ENCODE results near the gene IL7R. TPM values are rescaled to one million over a fixed set of nuclear protein-coding genes. Genes with fewer than 3 reads are reported as not detected.
A peak's percentile ranks its signal among the peaks of the same experiment; 100 is the strongest.

Gene IL7R
- total and polyA plus RNA-seq, 2 of the 4 experiments (the other 2 are of a cell fraction): 40.7 to 71.7 TPM

DNA sequence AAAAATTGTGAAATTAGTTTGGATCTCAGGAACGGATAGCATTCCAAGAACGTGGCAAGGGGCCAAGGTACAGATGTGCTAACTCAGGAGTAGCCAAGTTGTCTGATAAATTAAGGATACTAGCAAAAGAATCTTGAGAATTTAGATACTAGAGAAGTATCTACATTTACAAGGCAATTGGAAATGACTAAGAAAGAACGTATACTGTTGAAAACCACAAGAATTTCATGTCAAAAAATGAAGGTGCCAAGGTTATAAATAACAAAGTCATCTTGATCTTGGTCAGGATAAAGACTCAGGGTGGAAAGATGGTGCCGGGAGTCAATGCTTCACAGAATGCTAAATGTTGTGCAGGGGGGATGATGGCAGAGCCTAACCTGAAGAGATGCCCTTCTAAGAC is 62.5 kb downstream of the IL7R start:
- ChIA-PET POLR2A (ENCODE audit: unreplicated experiment) (interaction anchor here (0.6 kb wide), 1 partner anchor 550 kb away, joined by 4 read pairs; no protein-coding TSS in a partner anchor), CTCF (interaction anchor here (0.6 to 1.5 kb wide), 2 partner anchors 269 to 766 kb away, joined by 3 read pairs; no protein-coding TSS in a partner anchor)
- Histone ChIP-seq H3K18ac (ENCODE audit: low read depth, low read length) (peak overlapping the region; percentile 99), H3K79me1 (ENCODE audit: low read depth in 1 of 2, low read length in 2 of 2) (no peaks in the 10 kb centered on the region), H3K27ac (ENCODE audit: insufficient read depth, low read length) (peak overlapping the region; percentile 53), H3K9me3 (ENCODE audit: control insufficient read depth, insufficient read depth, low read length) (peaks cover 4% of the 10 kb centered on the region; the same call in 1 of the 2 replicates), H3K4me3 (ENCODE audit: insufficient read depth, low read depth, low read length) (no peak overlapping the region), H2AK5ac (ENCODE audit: low read depth, low read length) (peak overlapping the region; percentile 99), H3K9me1 (ENCODE audit: insufficient read depth, low read length) (peaks cover 8% of the 10 kb centered on the region), H3K4ac (ENCODE audit: low read depth, low read length) (peak overlapping the region; percentile 99; the same call in 1 of the 2 replicates), H2BK120ac (ENCODE audit: low read depth, low read length) (peak overlapping the region; percentile 99), H2BK20ac (ENCODE audit: low read depth, low read length) (peak overlapping the region; percentile 98), H2AFZ (replicated peaks; ENCODE audit: low read length, poor library complexity) (no peak overlapping the region), H4K91ac (ENCODE audit: insufficient read depth, low read depth, low read length) (peak overlapping the region; percentile 95), H4K5ac (ENCODE audit: low read depth, low read length) (peak overlapping the region; percentile 93), H4K8ac (ENCODE audit: low read depth in 2 of 2, low read length in 2 of 2) (peak overlapping the region; percentile 44 to 88), H3K56ac (ENCODE audit: extremely low read depth, insufficient read depth, low read length) (peak overlapping the region; percentile 66; the same call in 1 of the 2 replicates), H3K4me2 (ENCODE audit: low read depth, low read length) (no peak overlapping the region; the same call in 1 of the 2 replicates), H3K27me3 (ENCODE audit: control insufficient read depth, insufficient read depth, low read length) (no peaks in the 10 kb centered on the region), H3K36me3 (ENCODE audit: control insufficient read depth, insufficient read depth, low read length) (no peaks in the 10 kb centered on the region), H3K23ac (ENCODE audit: low read depth, low read length) (peak overlapping the region; percentile 92; the same call in 1 of the 2 replicates), H2BK15ac (ENCODE audit: low read depth, low read length) (peak overlapping the region; percentile 76; the same call in 1 of the 3 replicates), H4K20me1 (ENCODE audit: insufficient read depth, low read length) (no peaks in the 10 kb centered on the region), H3K14ac (replicated peaks; ENCODE audit: low read depth, low read length) (peak overlapping the region; percentile 97; the same call in 1 of the 2 replicates), H2AK9ac (replicated peaks; ENCODE audit: low read depth, low read length, poor library complexity) (no peak overlapping the region), H3K9ac (ENCODE audit: low read depth, low read length) (no peak overlapping the region), H3K4me1 (ENCODE audit: control insufficient read depth, insufficient read depth, low read length) (peaks cover 6% of the 10 kb centered on the region), H2BK5ac (ENCODE audit: low read depth, low read length, poor library complexity, severe bottlenecking) (peak overlapping the region; percentile 54)
- peak; percentile 78 for ATAC-seq (ENCODE audit: low read depth)
- WGBS, 2 experiments (ENCODE audit: extremely low coverage in 2 of 2, insufficient read length in 1 of 2): 17% methylated on average over 1 of the region's 4 CpGs; no CpG with 5 or more reads in 1 of the 2 experiments
- in situ Hi-C loops (cut with MboI; ENCODE audit: low sequenced_read_pairs): no loop called here
- BruUV-seq (replicated peaks): no TSS peak
- dilution Hi-C loops (cut with HindIII; ENCODE audit: low sequenced_read_pairs, unreplicated experiment): no loop called here
- intact Hi-C loops (cut with micrococcal nuclease): loop anchor here (2.0 kb wide), 4 partner anchors 34 to 262 kb away; no protein-coding TSS in a partner anchor
- TF ChIP-seq POLR2A (IDR thresholded peaks at IDR 0.05; ENCODE audit: low read depth, low read length): no peak
- TF ChIP-seq MXI1 (IDR thresholded peaks at IDR 0.05; ENCODE audit: borderline replicate concordance, low read depth, low read length): no peak
- no peak for TF ChIP-seq MAZ (IDR thresholded peaks at IDR 0.05; ENCODE audit: borderline replicate concordance, low read depth, low read length)
- no peak for TF ChIP-seq FOS (IDR thresholded peaks at IDR 0.05; ENCODE audit: low read depth, low read length)
- no peak for TF ChIP-seq RCOR1 (IDR thresholded peaks at IDR 0.05; ENCODE audit: insufficient replicate concordance, low read length)
- no peak for TF ChIP-seq NFE2L2 (IDR thresholded peaks at IDR 0.05; ENCODE audit: low read depth, low read length)
- TF ChIP-seq, protein P1, sequence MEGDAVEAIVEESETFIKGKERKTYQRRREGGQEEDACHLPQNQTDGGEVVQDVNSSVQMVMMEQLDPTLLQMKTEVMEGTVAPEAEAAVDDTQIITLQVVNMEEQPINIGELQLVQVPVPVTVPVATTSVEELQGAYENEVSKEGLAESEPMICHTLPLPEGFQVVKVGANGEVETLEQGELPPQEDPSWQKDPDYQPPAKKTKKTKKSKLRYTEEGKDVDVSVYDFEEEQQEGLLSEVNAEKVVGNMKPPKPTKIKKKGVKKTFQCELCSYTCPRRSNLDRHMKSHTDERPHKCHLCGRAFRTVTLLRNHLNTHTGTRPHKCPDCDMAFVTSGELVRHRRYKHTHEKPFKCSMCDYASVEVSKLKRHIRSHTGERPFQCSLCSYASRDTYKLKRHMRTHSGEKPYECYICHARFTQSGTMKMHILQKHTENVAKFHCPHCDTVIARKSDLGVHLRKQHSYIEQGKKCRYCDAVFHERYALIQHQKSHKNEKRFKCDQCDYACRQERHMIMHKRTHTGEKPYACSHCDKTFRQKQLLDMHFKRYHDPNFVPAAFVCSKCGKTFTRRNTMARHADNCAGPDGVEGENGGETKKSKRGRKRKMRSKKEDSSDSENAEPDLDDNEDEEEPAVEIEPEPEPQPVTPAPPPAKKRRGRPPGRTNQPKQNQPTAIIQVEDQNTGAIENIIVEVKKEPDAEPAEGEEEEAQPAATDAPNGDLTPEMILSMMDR (conservative IDR thresholded peaks at IDR 0.05; ENCODE audit: low read depth, low read length): no peak
- DNase-seq: peak; percentile 95
